HPDE6-E6E7 (cell line): ENCODE results near the gene TNFSF8.
A peak's percentile ranks its signal among the peaks of the same experiment; 100 is the strongest.

ENCODE experiments used
- DNase-seq: peaks from one replicate; pipeline ENCODE4 v3.0.0; 2011; ENCODE audit warnings: missing footprints; ENCODE audit errors: extremely low spot score

TNFSF8 gene

DNA sequence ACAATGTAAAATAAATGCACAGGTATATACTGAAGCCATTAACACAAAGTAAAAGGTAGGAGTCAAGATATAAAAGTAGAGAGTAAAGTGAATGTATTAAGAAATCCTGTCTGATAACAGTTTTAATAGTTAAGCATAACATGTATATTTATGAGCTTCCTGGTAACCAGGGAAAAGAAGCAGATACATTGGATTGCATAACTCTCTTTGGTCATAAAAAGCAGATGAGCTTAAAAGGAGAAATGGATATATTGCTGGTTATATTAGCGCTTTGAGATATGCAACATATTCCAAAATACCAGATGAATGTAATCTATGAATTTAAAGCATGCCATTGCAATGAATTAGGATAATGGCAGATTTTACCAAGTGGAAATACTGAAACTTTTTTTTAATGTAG lies 6.2 kb upstream of the TNFSF8 start:
- DNase-seq, result no peak

DNA sequence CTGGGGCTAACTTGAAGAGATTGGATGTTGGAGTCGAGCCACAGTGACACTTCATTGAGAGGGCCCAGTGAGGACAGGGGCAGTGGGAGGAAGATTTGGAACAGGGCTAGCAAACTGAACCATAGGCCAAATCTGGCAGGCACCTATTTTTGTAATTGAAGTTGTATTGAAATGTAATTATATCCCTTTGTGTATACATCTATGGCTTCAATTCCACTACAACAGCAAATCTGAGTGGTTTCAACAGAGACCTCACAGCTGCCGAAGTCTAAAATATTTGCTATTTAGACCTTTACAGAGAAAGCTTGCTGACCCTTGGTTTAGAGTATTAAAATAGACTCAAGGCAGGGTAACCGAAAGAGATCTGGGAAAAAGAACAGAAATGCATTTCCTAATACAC lies 4.7 kb upstream of the TNFSF8 start:
- no peak for DNase-seq

DNA sequence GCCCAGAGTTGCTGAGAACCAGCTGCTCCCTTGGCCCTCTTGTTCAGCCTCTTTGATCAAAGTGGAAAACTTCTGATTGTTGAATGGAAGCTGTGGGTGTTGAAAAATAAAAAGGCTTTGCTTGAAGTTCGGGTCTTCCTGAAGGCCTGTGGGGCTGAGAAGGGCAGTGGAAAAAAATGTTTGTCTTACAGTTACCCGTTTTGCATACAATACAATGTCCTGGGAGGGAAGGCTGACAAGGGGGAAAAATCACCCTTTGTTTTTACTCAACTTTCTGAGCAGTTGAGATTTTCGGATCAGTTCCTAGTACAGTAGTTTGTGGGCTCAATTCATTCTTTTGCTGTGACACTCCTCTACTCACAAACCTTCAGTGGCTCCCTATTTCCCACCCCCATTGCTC lies 2.1 kb upstream of the TNFSF8 start:
- DNase-seq, result no peak

DNA sequence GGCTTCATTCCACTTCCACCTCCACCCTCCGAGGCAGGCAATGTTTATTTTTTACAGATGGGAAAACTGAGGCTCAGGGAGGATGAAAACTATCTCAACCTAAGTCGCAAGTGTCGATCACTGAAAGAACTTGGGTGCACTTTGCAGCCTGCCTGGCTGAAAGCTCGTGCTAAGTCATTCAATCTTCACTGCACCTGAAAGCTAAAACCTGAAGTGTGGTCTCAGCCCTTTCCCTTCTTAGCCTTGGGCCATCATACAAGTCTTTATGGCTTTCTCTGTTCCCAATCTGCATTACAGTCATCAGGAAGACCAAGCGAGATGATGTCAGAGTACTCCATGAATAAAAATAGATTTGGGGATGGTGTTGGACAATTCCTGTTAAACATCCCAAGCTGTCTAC lies 1.0 kb upstream of the TNFSF8 start:
- no peak for DNase-seq

DNA sequence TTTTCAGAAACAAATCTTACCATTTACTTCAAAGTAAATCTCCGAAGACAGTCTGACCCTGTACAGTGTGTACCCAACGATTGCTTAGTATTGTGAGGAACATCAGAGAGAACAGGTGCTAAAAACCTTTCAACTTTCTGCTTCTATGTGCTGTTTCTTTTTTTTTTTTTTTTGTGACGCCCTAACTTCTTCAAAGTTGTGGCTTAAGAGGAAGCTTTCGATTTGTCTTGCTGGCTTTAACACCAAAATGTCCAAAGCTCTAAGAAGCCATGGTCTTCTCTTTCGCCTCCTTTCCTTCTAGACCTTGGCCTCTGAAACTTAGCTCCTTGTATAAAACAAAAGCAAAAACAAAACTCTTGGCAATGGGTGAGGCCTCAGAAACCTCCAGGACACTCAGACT lies 1.2 kb downstream of the TNFSF8 start:
- DNase-seq, result no peak

DNA sequence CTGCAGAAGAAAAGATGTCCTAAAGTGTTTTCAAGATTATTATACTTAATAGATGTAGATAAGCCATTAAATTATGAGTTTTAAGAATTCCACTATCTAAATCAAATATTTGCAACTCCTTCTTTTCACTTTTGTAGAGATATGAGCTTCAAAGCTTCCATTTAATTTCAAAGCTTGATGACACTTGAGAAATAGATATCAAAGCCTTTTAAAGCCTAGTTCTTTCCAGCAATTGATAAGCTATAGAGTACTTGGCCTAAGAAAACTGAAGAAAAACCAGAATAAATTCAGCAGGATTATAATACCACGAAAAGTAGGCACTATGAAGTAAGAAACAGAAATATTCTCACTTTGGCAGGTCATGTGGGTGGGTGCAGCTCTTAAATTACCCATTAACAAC lies 1.7 kb downstream of the TNFSF8 start:
- no peak for DNase-seq

DNA sequence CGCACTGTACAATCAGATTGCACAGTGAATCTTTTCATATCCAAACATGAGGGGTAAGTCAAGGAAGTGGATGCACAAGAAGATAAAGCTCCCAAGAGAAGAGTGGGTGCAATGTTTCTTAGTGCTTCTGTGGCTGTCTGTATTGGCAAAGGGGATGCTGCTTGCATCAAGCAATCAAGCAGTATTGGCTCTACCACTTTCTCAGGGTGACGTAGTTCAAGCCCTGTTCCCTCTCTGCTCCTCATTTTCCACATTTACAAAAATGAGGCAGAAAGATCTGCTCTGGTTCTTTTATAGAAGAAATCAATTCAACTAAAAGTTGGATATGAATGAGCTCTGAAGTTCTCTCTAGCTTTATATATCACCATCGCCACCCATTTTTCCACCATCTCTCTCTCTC lies 2.3 kb downstream of the TNFSF8 start:
- DNase-seq, result no peak

DNA sequence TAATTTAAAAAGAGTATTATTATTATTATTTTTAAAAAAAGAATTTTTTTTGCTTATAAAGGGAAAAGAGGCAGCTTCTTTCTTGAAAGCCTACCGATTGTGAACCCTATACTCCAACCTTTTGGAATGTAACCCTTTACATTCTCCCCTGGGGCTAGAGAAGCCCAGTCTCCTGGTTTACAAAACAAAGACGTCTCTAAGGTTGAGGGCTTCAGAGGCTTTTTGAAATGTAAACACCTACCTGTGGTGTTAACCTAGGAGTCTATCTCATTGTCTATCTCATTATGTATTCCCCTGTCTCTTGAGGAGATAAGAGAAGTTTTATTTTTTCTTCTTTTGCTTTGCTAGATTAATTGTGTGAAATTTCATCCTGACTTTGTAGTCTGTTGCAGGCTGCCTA lies 4.7 kb downstream of the TNFSF8 start:
- no peak for DNase-seq

DNA sequence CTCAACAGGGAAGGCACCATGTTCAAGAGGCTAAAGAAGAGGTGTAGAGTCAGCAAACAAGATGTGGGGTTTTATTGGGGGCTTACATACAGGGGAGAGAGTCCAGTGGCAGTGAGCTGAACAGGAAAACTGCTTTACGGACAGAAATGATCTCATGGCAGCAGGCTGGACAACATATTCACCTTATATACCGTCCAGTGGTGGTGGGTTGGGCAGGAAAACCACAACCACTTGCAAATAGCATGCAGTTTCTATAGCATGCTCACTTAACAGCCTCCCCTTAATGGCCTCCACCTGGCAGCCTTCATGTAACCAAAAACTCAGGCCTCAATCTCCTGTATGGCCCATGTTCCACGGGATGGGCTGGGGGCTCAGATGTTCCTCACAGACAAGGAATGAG lies 5.4 kb downstream of the TNFSF8 start:
- DNase-seq, result no peak

DNA sequence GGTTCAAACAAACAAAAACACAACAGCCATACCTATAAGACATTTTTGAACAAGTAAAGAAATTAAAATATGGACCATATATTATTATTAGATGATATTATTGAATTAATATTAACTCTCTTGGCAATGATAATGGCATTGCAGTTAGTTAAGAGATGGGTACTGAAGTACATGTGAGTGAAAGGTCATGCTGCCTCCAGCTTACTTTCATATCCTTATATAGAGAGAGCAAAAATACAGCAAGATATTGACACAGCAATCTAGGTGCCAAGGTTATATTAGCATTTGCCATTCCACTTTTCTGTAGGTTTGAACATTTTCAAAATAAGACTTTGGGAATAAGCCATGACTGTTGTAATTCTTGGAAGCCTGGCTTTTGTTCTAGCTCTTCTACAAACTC lies 6.1 kb downstream of the TNFSF8 start:
- DNase-seq, result no peak

DNA sequence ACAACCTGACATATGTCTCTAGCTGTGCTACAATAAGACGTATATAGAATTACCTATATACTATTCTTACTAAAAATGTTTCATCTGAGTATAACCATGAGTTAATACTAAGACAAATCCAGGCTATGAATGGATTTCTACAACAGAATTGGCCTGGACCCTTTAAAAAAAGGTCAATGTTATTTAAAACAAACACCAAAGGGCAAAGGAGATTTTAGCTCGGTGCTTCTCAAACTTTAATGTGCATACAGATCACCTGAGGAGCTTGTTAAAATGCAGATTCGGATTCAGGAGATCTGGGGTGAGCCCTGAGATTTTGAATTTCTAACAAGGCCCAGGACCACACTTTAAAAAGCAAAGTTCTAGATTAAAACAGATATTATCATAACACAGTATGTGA lies 6.5 kb downstream of the TNFSF8 start:
- no peak for DNase-seq

DNA sequence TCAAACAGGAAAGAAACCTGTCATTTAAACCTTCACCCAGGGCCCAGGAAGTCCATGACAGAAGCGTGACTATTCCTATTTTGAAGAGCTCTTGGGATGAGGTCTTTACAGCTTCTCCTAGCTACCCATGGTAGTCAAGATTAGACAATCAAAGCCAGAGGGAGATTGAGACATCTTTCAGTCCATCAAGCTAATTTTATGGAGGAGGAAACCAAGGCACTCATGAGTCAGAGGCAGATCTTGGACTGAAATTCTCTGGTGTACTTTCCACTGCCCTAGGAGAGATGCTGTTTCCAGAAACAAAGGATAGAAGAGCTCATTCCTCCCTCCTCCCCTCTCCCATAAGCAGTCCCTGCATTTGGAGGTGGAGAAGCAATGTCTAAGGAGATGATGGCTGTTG lies 9.2 kb downstream of the TNFSF8 start:
- no peak for DNase-seq

DNA sequence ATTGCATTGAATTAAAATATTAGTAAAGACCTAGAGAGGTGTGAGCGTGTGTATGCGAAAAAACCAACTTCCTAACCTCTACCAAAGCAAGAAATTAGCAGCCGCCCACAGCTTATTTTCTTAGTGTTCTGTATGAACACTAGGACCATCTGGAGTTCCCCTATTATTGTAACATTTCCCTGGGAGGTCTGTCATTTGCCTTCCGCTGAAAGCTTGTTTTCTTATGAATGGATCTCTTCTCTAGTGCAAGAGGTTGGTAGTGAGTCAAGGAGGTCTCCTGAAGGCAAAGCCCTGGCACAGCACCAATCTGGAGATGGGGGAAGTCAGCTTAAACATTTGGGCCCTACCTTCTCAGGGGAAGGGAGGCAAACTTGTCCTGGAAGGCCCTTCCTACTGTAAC lies 10.8 kb downstream of the TNFSF8 start:
- no peak for DNase-seq

DNA sequence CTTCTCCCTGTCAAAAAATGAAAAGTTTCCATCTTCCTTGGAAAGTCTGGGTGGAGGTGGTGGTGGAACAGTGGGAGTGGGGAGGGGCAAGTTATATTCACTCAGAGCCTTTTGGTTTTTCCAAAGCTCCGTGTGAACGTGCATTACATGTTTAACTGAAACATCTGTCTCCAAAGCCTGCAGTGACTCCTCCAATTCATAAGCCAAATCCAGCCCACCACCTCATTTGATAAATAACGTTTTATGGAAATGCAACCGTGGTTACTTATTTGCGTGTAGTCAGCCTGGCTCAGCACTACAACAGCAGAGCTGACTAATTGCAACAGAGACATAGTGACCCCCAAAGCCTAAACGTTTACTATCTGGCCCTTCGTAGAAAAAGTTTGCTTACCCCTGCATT lies 13.9 kb downstream of the TNFSF8 start:
- DNase-seq, result no peak

DNA sequence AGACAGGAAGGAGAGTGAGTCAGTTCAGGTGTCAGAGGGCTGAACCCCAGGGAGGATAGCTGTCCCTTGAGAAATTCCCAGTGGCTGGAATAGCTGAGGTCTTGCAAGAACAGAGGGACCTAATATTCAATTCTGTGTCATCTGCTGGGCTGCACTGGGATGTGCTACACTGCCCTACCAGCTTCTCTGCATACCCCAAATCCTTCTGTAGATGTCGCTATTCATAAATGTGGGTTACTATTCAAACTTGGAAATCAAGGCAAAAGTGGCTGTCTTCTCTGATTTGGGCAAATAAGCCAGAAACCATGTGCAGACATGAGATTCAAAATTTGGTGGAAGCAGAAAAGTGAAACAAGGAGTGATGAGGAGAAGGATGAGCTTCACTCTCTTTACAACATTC lies 16.3 kb downstream of the TNFSF8 start:
- no peak for DNase-seq

DNA sequence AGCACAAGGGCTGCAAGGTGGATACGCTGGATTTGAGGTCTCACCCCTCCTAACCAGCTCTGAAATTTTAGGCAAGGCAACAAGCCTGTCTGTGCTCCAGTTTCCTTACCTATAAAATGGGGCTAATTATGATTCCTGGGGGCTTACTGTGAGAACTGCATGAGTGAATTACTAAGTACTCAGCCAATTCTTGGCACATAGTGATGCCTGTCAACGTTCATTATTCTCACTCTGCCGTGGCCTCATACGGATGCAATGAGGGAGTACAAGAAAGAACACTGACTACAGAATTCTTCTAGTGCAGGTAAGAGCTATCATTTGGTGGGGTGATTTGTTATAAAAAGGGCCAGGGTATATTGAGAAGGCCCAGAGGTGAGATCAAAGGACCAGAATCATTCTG lies 16.7 kb downstream of the TNFSF8 start:
- no peak for DNase-seq

DNA sequence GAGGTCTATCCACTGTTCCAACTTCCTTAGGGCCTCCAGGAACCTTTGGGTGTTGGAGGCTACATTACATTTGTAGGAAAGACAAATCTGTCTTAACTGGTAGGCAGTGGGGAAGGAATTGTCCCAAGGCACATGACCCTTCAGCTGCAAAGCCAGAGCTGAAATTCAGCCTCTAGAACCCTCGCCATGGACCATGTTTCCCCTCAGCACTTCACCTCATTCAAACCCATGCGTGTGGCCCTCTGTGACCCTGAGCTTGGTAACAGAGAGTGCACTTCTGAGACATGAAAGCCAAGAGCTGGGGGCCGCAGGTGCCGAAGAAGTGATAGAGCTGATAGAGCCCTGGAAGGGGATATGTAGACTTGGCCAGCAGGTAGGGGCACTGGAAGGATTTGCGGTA lies 17.2 kb downstream of the TNFSF8 start:
- no peak for DNase-seq

DNA sequence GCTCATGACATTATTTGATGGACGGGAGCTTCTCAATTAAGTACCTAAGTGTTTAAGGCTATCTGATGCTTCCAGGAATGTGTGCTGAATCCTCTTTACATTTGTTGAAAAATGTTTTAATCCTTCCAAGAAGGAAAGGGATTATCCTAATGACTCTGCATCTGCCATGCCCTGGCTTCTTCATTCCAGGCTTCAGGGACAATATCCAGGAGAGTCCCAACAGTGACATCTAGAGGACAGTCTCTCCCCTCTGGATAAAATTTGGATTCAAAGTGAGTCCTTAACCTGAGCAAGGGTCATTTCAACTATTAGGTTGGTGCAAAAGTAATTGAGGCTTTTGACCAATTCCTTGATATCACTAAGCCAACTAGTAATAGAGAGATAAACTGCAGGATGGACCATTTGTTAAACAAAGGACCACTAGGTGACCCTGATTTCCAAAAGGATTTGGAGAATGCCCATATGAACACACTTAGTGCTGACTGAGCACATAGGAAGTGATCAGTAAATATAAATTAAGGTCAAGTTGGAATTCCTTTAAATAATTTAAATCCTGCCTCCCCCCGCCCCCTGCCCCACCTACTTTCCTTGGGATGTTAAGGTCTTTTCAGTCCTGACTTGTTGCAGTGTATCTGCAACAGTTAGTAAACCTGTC lies 19.1 kb downstream of the TNFSF8 start:
- DNase-seq, result peak; percentile 45

DNA sequence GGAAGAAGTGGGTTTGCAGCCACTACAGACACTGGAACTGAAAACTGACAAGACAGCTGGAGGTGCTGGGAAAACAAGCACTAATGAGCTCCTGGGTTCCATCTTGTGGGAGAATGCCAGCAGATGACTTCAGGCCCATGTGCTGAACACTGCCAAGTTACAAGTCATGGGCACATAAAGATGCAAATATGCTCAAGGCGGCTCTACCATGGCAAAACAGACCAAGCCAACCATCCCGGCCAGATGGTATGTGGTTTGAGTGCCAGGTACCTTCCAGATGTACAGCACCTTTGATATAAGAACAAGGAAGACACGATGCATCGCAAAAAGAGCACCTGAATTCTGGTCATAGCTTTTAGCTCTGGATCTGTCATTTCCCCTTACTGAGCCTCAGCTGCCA lies 19.9 kb downstream of the TNFSF8 start:
- no peak for DNase-seq

DNA sequence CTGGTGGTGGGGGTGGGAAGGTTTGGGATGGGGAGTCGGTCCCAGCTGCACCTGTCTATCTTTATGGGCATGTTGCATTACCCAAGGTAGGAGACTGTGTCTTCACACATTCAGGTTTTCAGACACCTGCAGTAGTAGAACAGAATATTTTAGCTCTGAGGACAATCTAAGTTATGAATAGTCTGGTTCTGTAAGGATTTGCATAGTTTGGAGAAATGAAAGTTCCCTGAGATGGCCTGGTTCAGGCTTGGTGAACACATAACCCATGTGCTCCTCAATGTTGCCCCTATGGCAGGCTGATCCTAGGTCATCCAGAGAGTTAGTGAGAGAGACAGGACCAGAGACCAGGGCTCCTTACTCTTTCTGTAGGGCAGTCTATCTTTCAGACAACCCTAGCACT lies 20.7 kb downstream of the TNFSF8 start:
- no peak for DNase-seq

DNA sequence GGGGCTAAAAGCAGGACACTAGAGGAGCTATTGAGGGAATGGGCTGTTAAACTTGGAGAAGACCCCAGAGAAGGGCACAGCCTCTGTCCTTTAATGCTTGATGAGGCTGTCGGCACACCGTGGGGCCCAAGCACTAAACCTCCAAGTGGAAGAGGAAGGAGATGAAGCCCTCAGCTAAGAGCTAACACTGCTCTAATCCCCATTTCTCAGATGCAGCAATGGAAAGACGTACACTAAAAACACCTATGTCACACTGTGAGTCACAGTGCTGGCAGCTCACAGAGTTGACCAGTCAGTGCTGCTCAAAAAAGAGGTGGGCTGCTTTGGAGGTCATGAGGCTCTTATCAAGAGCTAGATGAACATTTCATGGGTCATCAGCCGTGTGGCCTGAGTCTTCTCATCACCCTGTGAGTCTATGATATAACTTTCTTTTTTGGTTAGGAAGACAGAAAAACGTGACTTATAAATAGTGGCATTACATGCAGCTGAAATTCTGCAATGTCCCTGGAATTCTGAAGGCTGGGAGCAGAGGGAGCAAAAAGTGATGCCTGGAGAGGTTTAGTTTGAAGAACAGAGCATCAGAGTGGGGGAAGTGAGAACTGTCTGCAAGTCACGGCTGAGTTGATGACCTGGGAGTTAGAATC lies 21.5 kb downstream of the TNFSF8 start:
- DNase-seq, result no peak

DNA sequence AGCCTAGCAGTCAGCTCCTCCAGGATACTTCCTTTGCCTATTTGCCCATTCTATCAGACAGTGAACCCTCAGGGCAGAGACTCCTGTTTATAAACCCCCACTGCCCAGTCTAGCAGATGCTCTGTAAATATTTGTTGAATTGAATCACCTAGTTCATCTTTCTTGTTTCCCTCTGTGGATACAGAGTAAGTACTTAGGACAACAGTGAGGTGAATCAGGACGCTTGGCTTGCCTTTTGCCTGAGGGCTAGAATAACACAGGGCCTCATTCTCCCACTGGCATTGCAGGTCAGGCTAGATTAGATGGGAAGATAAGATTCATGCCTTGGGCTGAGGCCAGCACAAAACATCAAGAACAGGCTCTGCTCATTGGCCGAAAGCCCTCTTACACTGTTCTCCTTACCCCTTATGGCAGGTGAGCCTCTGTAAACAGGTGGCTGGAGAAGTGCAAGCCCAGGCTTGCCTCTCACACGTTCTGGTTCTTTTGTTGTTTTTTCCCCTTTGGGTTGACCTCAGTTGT lies 22.2 kb downstream of the TNFSF8 start:
- DNase-seq, result peak; percentile 86

DNA sequence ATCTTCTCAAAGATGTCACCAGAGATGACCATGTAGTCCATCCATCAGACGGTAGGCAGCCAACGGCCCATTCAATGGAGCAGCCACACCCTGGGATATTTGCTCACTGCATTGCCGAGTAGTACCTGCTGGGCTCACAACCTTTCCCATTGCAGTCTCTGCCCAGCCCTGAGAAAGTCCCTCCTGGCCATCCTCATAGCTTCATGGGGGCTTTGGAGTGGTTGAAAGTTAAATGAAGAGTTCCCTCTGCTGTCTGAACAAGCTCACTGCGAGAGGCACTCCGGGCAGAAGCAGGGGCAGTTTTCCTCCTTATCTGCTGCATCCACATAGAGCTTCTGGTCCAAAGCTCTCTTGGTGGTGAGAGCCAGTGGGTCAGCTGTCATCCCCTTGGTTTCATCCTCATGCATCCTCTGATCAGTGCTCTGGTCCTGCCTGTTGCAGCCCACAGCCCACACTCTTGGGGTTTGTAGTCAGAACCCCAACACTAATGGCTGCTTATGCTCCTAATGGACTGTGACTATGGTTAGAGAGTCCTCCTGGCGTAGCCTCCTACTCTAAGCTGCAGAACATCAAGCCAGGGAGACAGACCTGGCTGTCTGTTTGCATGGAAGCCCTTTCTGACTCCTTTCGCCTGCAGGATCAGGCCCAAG lies 23.3 kb downstream of the TNFSF8 start:
- DNase-seq, result peak; percentile 22
